Measurements from ENCODE around the gene GCSH. TPM values are rescaled to one million over a fixed set of nuclear protein-coding genes. Genes with fewer than 3 reads are reported as not detected.
"Not testable (repeated sequence)": the region's sequence is repeated elsewhere in the genome, so short reads cannot be mapped to it uniquely, and the experiment has no call there.

GCSH gene
- total RNA-seq, 2 experiments from 2014 or later = 21.0 to 25.3 TPM

GRCh38 chr16:81116285-81116684, 20.1 kb upstream of the GCSH start:
- ChIA-PET POLR2A (no interaction called here), CTCF (no interaction called here)
- Mint-ChIP-seq H3K9me3 (no peaks in the 10 kb centered on the region), H3K27me3 (peaks cover 9% of the 10 kb centered on the region), H3K4me3 (no peak overlapping the region), H3K4me1 (ENCODE audit: low read depth) (no peaks in the 10 kb centered on the region), H3K36me3 (ENCODE audit: low read depth) (no peaks in the 10 kb centered on the region), H3K27ac (no peak overlapping the region)
- intact Hi-C loops (cut with micrococcal nuclease) = no loop called here
- no peak for DNase-seq
- TF ChIP-seq CTCF (IDR thresholded peaks at IDR 0.05) = no peak
- ATAC-seq = no peak

- ChIA-PET POLR2A (no interaction called here), CTCF (no interaction called here)
- no peak overlapping the region for H3K27ac Mint-ChIP-seq
- no peak for TF ChIP-seq CTCF (IDR thresholded peaks at IDR 0.05)
- H3K4me3 Mint-ChIP-seq = no peak overlapping the region
- no peaks in the 10 kb centered on the region for H3K9me3 Mint-ChIP-seq
- H3K27me3 Mint-ChIP-seq = peaks cover 2% of the 10 kb centered on the region
- no peaks in the 10 kb centered on the region for H3K4me1 Mint-ChIP-seq (ENCODE audit: low read depth)
- no peaks in the 10 kb centered on the region for H3K36me3 Mint-ChIP-seq (ENCODE audit: low read depth)
- no peak for ATAC-seq
- intact Hi-C loops (cut with micrococcal nuclease) = no loop called here
- no peak for DNase-seq
Observed at GRCh38 chr16:81112453-81112852, 16.3 kb upstream of the GCSH start.

- H3K36me3 Mint-ChIP-seq (ENCODE audit: low read depth); H3K9me3 Mint-ChIP-seq; POLR2A ChIA-PET; H3K4me3 Mint-ChIP-seq; H3K27me3 Mint-ChIP-seq; DNase-seq; intact Hi-C loops (cut with micrococcal nuclease); ATAC-seq; H3K4me1 Mint-ChIP-seq (ENCODE audit: low read depth); H3K27ac Mint-ChIP-seq; CTCF ChIA-PET: not testable (repeated sequence)
Observed at GRCh38 chr16:81109274-81109673, 13.1 kb upstream of the GCSH start.

- CTCF ChIA-PET = no interaction called here
- no peak for ATAC-seq
- no peaks in the 10 kb centered on the region for H3K36me3 Mint-ChIP-seq (ENCODE audit: low read depth)
Observed at GRCh38 chr16:81107511-81107910, 11.3 kb upstream of the GCSH start.

GRCh38 chr16:81106826-81107503, 10.8 kb upstream of the GCSH start:
- no peak for TF ChIP-seq CTCF (IDR thresholded peaks at IDR 0.05)
- Mint-ChIP-seq H3K9me3 (no peaks in the 10 kb centered on the region), H3K27ac (no peak overlapping the region), H3K4me1 (ENCODE audit: low read depth) (no peaks in the 10 kb centered on the region), H3K36me3 (ENCODE audit: low read depth) (no peaks in the 10 kb centered on the region), H3K4me3 (no peak overlapping the region), H3K27me3 (peaks cover 3% of the 10 kb centered on the region)
- intact Hi-C loops (cut with micrococcal nuclease) = no loop called here
- DNase-seq (no peak), ATAC-seq (no peak)
- ChIA-PET CTCF (interaction anchor here (1.0 kb wide), 1 partner anchor 10 kb away, joined by 3 read pairs; no protein-coding TSS in a partner anchor), POLR2A (no interaction called here)

More at GRCh38 chr16:81107511-81107910, 11.3 kb upstream of the GCSH start:
- peaks cover 4% of the 10 kb centered on the region for H3K27me3 Mint-ChIP-seq
- TF ChIP-seq CTCF (IDR thresholded peaks at IDR 0.05) = no peak
- DNase-seq = no peak
- POLR2A ChIA-PET = no interaction called here
- H3K4me1 Mint-ChIP-seq (ENCODE audit: low read depth) = no peaks in the 10 kb centered on the region
- H3K4me3 Mint-ChIP-seq = no peak overlapping the region
- H3K9me3 Mint-ChIP-seq = no peaks in the 10 kb centered on the region
- intact Hi-C loops (cut with micrococcal nuclease) = no loop called here
- H3K27ac Mint-ChIP-seq = no peak overlapping the region
